DND-41 (cell line): Measurements from ENCODE around the gene BICC1.

ENCODE experiments used
- ATAC-seq: fragments of 200-7000 bp; cut with Tn5 transposase; 3 replicates; pipeline ENCODE4 v1.9.1; 2021; ENCODE audit warnings: low read depth; ENCODE audit not compliant: insufficient read depth
- DNase-seq: peaks from one replicate; pipeline ENCODE4 v3.0.0-alpha.2; 2020
- H2AFZ ChIP-seq: 2 replicates; pipeline ENCODE4 v1.6.0; 2012; ENCODE audit warnings: low read depth, low read length
- H3K27ac ChIP-seq: 2 replicates; pipeline ENCODE4 v1.5.1; 2012; ENCODE audit warnings: low read length, inconsistent platforms
- H3K27me3 ChIP-seq: fragments of 200-600 bp; sonication (generic); 2 replicates; pipeline ENCODE4 v1.6.0; 2012; ENCODE audit warnings: low read length, mild to moderate bottlenecking, inconsistent platforms; ENCODE audit not compliant: insufficient read depth, poor library complexity
- H3K36me3 ChIP-seq: 2 replicates; pipeline ENCODE4 v1.5.1; 2012; ENCODE audit warnings: low read length, inconsistent platforms; ENCODE audit not compliant: insufficient read depth
- H3K4me1 ChIP-seq: 2 replicates; pipeline ENCODE4 v1.5.1; 2012; ENCODE audit warnings: mild to moderate bottlenecking, low read length; ENCODE audit not compliant: insufficient read depth
- H3K4me2 ChIP-seq: 2 replicates; pipeline ENCODE4 v1.6.0; 2012; ENCODE audit warnings: mild to moderate bottlenecking, moderate library complexity, low read length, inconsistent platforms; ENCODE audit not compliant: insufficient read depth
- H3K4me3 ChIP-seq, 2 experiments: fragments of 200-600 bp in 1 of 2; shearing (Covaris generic) in 1 of 2; 2 replicates each; pipeline ENCODE4 v1.5.1; 2012 to 2016; ENCODE audit warnings: inconsistent platforms in 2 of 2, low read length in 2 of 2, mild to moderate bottlenecking in 2 of 2, low read depth in 1 of 2, moderate library complexity in 1 of 2
- H3K79me2 ChIP-seq: 2 replicates; pipeline ENCODE4 v1.6.0; 2012; ENCODE audit warnings: low read length, inconsistent platforms; ENCODE audit not compliant: insufficient read depth
- H3K9ac ChIP-seq: 2 replicates; pipeline ENCODE4 v1.6.0; 2012; ENCODE audit warnings: low read depth, mild to moderate bottlenecking, inconsistent platforms, low read length, moderate library complexity
- H3K9me3 ChIP-seq: 2 replicates; pipeline ENCODE4 v1.5.1; 2012; ENCODE audit warnings: low read length, moderate library complexity, mild to moderate bottlenecking, inconsistent platforms; ENCODE audit not compliant: insufficient read depth, severe bottlenecking
- H4K20me1 ChIP-seq: 2 replicates; pipeline ENCODE4 v1.6.0; 2012; ENCODE audit warnings: low read length; ENCODE audit not compliant: insufficient read depth
- EZH2 ChIP-seq: IDR thresholded peaks from 3 replicates; pipeline ENCODE4 v1.6.1; 2012; ENCODE audit warnings: borderline replicate concordance, low read depth, mild to moderate bottlenecking, moderate library complexity, low read length, inconsistent platforms; ENCODE audit not compliant: severe bottlenecking
- TF ChIP-seq, protein P1 (sequence below): IDR thresholded peaks from 2 replicates; pipeline ENCODE4 v1.5.1; 2012; ENCODE audit warnings: borderline replicate concordance, low read length, moderate library complexity, mild to moderate bottlenecking; ENCODE audit not compliant: poor library complexity, severe bottlenecking; ENCODE audit errors: extremely low read depth

BICC1 gene

DNA sequence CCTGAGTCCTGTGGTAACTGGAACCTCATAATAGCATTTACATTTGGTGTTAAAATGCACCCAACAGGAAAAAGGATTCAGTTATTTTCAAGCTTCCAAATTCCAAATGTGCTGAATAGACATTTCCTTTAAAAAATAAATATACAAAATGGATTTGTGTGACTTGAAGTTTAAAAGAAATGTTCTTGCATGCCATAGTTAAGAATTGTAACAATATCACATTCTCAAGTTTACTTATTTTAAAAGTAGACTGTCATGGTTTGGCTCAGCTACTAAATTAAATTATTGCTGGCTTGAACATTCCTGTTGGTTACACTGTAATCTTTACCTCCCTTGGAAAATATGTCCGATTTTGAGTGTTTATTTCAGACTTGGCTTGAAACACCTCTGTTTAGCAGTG, 31.5 kb downstream of the BICC1 start:
- H3K36me3 ChIP-seq, result no peaks in the 10 kb centered on the region
- no peak for TF ChIP-seq EZH2
- TF ChIP-seq, protein P1, sequence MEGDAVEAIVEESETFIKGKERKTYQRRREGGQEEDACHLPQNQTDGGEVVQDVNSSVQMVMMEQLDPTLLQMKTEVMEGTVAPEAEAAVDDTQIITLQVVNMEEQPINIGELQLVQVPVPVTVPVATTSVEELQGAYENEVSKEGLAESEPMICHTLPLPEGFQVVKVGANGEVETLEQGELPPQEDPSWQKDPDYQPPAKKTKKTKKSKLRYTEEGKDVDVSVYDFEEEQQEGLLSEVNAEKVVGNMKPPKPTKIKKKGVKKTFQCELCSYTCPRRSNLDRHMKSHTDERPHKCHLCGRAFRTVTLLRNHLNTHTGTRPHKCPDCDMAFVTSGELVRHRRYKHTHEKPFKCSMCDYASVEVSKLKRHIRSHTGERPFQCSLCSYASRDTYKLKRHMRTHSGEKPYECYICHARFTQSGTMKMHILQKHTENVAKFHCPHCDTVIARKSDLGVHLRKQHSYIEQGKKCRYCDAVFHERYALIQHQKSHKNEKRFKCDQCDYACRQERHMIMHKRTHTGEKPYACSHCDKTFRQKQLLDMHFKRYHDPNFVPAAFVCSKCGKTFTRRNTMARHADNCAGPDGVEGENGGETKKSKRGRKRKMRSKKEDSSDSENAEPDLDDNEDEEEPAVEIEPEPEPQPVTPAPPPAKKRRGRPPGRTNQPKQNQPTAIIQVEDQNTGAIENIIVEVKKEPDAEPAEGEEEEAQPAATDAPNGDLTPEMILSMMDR, result no peak
- no peak overlapping the region for H2AFZ ChIP-seq
- no peaks in the 10 kb centered on the region for H3K27me3 ChIP-seq
- ATAC-seq, result no peak
- no peaks in the 10 kb centered on the region for H3K9me3 ChIP-seq
- no peaks in the 10 kb centered on the region for H3K4me1 ChIP-seq
- H3K4me3 ChIP-seq, result no peak overlapping the region
- no peak overlapping the region for H3K27ac ChIP-seq
- no peak overlapping the region for H3K9ac ChIP-seq
- H3K79me2 ChIP-seq, result no peaks in the 10 kb centered on the region
- DNase-seq, result no peak
- H3K4me2 ChIP-seq, result no peak overlapping the region
- no peaks in the 10 kb centered on the region for H4K20me1 ChIP-seq

DNA sequence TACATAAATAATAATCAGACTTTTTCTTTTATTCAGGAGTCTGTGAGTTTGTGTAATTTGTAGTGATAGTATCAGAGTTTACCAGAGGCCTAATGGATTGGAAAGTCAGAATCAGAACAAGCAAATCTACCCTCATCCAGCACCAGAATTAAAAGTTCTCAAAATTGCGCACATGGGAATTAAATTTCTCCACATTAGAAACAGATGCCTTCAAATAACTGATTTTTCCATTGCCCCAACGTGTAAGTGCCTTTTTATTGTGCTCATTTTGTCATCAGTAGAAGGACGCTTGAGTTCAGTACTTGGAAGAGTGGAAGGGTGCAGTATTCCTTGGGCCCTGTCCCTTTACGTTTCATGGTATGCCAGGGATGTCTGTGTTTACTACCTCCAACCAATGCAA, 32.8 kb downstream of the BICC1 start:
- H3K4me1 ChIP-seq, result no peaks in the 10 kb centered on the region
- H3K27ac ChIP-seq, result no peak overlapping the region
- H3K9me3 ChIP-seq, result no peaks in the 10 kb centered on the region
- no peak overlapping the region for H3K4me2 ChIP-seq
- H3K4me3 ChIP-seq, result no peak overlapping the region
- ATAC-seq, result no peak
- no peaks in the 10 kb centered on the region for H3K36me3 ChIP-seq
- H4K20me1 ChIP-seq, result no peaks in the 10 kb centered on the region
- H2AFZ ChIP-seq, result no peak overlapping the region
- no peaks in the 10 kb centered on the region for H3K27me3 ChIP-seq
- TF ChIP-seq EZH2, result no peak
- TF ChIP-seq, protein P1, result no peak
- no peaks in the 10 kb centered on the region for H3K79me2 ChIP-seq
- no peak overlapping the region for H3K9ac ChIP-seq
- DNase-seq, result no peak

DNA sequence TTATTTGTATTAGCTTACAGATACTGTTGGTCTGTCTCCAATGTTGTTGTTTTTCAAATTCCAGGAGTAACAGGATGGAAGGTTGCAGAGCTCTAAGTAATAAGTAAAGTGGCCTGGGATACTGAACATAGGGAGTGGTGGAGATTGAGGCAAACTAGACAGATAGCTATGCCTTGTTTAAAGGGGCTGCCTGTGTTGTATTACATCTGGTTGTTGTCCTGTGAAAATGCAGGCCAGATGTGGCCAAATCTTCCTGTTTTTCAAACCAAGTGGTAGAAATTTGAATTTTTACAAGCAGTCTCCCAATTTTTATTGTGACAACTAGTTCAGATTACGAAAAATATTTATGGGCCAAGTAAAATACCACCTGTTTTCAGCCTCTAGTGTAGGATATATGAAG, 33.5 kb downstream of the BICC1 start:
- H3K9ac ChIP-seq, result no peak overlapping the region
- H3K36me3 ChIP-seq, result no peaks in the 10 kb centered on the region
- no peaks in the 10 kb centered on the region for H3K9me3 ChIP-seq
- TF ChIP-seq, protein P1, result no peak
- no peak for TF ChIP-seq EZH2
- no peak overlapping the region for H3K4me3 ChIP-seq
- ATAC-seq, result no peak
- no peak overlapping the region for H3K4me2 ChIP-seq
- H3K27me3 ChIP-seq, result no peaks in the 10 kb centered on the region
- no peak for DNase-seq
- no peaks in the 10 kb centered on the region for H3K4me1 ChIP-seq
- H3K79me2 ChIP-seq, result no peaks in the 10 kb centered on the region
- H2AFZ ChIP-seq, result no peak overlapping the region
- no peaks in the 10 kb centered on the region for H4K20me1 ChIP-seq
- H3K27ac ChIP-seq, result no peak overlapping the region
